HG02870 (cell line): ENCODE results near the gene CARD18.
"Not testable (repeated sequence)": the region's sequence is repeated elsewhere in the genome, so short reads cannot be mapped to it uniquely, and the experiment has no call there.

Experiments used
- ATAC-seq: cut with Tn5 transposase; IDR thresholded peaks from one replicate; pipeline ENCODE4 v1.9.1; 2021; ENCODE audit warnings: mild to moderate bottlenecking, moderate library complexity; ENCODE audit not compliant: unreplicated experiment

CARD18 gene

DNA sequence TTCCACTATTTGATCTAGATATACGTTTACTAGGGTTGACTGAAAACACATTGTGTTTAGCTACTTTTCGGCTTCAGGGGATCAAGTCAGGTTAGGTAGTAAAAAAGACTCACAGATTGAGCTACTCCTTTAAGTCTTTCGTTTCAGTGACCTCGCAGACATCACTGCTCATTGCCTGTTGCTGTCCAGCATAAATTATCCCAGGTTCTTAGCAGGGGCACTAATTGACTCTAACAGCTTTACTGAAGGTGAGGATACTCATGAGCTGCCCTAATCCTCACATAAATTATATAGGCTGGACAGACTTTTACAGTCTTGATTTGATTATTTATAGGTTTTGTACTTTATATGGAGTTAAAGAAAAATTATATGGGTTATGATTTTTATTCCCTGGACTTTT lies 3.7 kb downstream of the CARD18 start:
- ATAC-seq, result no peak

- no peak for ATAC-seq
Observed at GRCh38 chr11:105132716-105133511, 6.7 kb downstream of the CARD18 start.

DNA sequence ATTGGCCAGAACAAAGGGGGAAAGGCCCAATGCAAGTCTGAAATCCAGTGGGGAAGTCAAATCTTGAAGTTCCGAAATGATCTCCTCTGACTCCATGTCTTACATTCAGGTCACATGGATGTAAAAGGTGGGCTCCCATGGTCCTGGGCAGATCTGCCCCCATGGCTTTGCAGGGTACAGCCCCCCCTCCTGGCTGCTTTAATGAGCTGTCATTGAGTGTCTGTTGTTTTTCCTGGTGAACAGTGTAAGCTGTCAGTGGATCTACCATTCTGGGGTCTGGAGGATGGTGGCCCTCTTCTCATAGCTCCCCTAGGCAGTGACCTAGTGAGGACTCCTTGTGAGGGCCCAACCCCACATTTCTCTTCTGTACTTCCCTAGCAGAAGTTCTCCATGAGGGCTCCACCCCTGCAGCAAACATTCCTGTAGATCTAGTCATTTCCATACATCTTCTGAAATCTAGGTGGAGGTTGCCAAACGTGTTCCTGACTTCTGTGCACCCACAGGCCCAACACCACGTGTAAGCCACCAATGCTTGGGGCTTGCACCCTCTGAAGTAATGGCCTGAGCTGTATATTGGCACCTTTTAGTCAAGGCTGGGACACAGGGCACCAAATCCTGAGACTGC lies 9.3 kb downstream of the CARD18 start:
- no peak for ATAC-seq

DNA sequence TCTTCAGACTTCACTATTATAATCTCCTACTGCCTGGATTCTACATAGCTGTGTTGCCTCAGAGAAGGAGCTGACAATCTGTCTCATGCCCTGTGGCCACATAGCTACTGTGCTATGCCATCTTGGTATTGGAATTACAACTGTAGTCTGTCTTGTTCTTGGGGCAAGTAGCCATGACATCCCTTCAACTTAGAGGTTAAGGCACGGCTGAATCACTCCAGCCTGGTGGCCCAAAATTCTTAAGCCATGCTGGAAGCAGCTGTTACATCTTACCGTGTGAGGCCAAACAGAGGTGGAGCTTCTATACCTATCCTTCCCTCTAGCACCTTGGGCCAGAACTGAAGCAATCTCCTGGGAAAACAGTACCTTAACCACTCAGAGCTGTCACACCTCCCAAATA lies 14.8 kb downstream of the CARD18 start:
- no peak for ATAC-seq

DNA sequence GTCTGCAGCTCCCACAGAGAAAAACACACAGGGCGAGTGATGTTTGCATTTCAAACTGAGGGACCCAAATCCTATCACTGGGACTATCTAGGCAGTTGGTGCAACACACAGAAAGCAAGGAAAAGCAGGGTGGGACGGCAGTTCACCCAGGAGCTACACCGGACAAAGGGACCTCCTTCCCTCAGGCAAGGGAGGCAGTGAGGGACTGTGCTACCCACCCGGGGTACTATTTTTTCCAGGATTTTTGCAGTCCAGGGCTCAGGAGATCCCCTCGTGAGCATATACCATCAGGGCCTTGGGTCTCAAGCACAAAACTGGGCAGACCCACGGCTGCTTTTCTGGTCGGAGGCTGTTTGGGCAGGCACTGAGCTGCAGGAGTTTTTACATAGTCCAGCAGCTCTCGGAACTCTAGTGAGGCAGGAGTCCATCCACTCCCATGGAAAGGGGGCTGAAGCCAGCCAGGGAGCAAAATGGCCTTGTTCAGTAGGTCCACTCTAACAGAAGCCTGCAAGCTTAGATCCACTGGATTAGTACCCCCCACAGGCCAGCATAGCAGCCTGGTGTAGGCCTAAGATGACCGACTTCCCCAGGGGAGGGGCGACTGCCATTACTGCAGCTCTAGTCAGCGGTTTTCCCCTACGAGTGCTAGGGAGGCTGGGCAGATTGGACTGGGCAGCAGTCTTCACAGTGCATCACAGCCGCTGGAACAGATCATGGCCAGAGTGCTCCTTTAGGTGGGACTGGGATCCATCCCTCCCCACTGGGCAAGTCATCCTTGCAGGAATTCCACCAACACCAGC lies 28.2 kb downstream of the CARD18 start:
- ATAC-seq, result no peak

- ATAC-seq, result no peak
Observed at GRCh38 chr11:105110688-105111030, 28.9 kb downstream of the CARD18 start.

DNA sequence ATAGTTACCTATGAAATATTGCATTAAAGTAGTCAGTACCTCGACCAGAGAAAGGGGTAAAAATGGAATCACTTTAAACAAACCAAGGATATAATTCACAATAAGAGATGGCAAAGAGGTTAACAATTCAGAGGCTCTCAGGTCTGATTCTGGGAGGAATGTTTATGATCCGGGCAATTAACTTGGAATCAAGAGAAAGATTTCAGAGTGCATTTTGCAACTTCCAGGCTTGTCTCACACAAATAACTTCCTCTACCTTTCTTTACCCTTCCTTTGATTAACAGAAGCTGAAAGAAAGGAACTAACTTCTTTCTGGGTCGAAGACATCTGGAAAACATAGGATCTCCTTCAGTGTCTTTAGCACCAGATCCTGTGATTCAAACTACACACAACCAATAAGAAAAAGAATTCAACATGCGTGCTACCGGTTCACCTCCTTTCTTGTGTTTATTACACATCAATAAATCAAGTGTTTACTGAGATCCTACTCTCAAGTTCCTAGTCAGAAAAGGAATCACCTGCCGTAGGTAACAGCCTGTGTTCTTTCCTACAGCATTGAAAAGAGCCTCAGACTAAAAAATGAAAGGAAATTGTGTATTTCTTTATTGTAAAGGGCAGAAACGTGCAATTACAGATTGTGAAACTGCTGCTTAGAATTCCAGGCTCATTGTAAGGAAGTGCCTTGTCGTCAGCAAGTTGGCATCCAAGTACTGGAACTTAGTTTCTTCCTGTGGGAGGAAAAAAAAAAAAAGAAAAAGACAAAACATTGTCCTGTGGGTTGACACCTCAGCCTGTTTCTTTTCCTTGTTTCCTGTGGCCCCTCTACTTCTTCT lies 29.5 kb downstream of the CARD18 start:
- no peak for ATAC-seq

DNA sequence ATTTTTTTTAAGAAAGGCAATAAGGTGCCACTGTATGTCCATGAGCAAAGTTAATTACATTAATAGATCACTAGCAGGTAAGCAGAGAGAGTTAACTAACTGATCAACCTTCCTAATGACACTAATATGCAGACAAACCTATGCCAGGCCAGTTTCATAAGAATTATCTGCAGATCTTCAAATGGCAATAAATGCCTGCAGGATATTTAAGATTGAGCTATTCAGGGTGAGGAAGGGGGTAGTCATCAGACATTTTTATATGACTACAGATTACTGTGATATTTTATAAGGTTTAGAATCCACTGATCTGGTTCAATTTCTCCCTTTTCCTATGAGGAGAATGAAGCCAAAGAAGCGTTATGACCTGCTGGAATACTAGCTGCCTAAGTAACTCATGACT lies 30.2 kb downstream of the CARD18 start:
- no peak for ATAC-seq

- no peak for ATAC-seq
Observed at GRCh38 chr11:105108247-105108646, 31.3 kb downstream of the CARD18 start.

DNA sequence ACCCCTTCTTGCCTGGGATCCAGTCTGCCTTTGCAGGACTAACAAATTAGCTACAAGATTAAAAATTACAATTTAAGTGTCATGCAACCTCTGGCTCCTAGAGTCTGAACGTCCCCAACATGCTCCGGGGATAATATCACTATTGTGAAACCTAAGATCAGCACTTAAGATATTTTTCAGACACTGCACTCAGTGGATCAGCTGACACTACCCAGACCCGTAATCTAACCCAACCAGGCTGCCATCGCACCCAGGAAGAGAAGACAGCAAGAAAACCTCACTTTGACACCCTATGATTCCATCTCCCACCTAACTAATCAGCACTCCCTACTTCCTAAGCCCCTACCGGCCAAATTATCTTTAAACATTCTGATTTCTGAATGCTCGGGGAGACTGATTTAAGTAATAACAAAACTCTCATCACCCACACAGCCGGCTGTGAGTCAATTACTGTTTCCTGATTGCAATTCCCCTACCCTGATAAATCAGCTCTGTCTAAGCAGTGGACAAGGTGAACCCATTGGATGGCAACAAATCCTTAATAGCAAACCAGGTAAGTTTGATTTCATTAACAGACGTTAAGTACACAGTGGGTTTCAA lies 32.2 kb downstream of the CARD18 start:
- not testable (repeated sequence) for ATAC-seq

- no peak for ATAC-seq
Observed at GRCh38 chr11:105106140-105106539, 33.4 kb downstream of the CARD18 start.

DNA sequence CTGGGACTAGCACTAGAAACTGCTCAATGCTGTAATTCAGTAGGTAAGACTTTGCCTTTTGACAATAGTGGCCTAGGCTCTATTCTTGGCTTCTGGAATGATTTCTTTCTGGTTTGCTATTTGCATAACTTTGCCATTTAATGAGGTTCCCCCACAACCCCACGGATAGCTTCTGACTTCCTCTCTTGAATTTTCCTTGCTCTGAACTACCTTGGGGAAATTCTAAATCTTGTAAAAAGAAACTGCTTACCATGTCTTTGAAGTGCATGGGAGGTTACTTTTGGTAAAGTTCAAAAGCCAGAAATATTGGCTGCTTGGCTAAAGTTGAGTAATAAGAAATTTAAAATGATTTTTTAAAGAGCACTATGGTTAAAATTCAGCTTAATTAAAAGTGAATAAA lies 35.3 kb downstream of the CARD18 start:
- no peak for ATAC-seq

- ATAC-seq, result no peak
Observed at GRCh38 chr11:105103336-105103735, 36.2 kb downstream of the CARD18 start.

DNA sequence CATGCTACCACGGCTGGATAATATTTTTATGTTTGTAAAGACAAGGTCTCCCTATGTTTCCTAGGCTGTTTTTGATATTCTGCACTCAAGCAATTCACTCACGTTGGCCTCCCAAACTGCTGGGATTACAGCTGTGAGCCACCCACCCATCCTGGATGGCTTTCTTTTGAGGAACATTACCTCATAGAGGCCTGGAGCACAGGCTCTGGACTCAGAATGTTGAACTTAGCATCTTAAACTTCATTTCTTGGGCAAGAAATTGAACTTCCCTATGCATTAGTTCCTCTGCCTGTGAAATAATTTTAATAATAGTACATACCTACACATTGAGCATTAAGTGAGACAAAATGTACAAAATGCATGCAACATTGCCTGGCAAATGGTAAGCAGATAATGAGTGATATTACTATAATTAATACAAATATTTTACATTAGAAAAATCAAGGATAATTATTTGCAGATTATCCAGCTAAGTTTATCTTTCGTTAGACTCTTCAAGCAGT lies 37.4 kb downstream of the CARD18 start:
- ATAC-seq, result not testable (repeated sequence)

DNA sequence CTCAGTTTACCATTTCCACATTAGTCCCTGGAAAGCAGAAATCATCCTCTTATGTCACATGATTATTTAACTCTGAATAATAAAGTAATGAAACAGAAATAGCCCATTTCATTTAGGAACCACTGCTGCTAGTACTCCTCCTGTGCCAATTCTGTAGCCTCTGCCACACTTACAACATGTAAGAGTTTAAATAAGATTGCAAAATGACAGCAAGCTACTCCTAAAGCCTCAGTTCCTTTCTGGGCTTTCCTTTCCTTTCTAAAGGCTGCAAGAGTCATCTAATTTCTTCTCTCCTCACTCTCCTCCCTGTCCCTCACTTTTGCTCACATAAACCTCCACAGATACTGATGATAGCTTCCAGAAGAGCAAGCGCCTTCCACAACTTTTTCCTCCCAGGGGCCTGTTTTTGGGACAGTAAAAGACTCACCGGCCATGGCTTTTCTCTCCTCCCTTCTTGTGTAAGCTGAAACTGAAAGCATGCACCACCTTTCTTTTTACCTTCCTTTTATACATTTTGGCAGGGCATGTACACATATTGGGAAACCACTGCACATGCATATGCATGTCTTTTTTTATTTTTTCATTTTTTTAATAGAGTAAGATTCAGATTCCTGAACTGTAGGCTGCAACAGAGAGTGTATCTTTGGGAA lies 38.5 kb downstream of the CARD18 start:
- no peak for ATAC-seq

- ATAC-seq, result no peak
Observed at GRCh38 chr11:105100206-105100605, 39.4 kb downstream of the CARD18 start.

- ATAC-seq, result not testable (repeated sequence)
Observed at GRCh38 chr11:105099594-105099993, 40.0 kb downstream of the CARD18 start.

DNA sequence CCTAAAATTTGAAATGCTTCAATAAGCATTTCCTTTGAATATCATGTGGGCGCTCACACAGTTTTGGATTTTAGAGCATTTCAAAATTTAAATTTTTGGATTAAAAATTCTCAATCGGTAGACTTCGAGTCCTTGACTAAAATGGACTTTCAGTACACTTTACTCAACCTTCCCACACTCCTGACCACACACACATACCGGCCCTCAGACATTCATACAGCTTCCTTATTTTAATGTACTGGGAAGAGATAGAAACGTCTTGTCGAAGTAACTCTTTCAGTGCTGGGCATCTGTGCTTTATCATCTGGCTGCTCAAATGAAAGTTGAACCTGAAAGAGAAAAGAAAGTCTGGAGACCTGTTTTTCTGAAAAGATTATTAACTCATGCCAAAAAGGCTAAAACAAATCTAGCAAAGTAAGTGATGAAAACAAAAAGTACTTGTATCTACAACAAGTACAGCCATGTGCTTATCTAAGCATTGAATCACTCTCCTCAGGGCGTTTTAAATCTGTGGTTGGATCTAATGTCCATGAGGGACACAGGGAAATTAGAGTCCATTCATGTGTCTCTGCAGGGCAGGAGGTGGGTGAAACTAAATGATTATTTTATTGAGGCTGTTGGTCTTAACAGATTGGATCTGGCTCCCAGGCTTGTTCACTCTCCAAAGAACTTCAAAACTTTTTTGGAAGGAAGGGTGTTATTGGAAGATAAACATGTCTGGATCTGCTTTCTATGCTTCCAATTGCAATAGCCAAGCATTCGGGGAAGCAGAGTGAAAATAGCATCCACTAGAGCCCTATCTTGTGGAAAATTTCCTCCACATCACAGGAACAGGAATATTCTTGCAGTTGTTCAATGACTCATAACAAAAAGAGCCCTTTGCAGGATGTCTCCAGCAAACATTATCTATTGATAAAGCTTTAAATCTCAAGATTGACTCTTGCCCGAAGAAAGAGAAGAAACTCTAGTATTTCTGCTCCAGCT lies 47.0 kb downstream of the CARD18 start:
- no peak for ATAC-seq
